AG04449 (cell line): ENCODE measurements around the gene NSMF.
"Not testable (repeated sequence)": the region's sequence is repeated elsewhere in the genome, so short reads cannot be mapped to it uniquely, and the experiment has no call there.

Experiments
- CTCF ChIA-PET: fragments of 350-600 bp; formaldehyde crosslinking; extraction: SDS; loops from one replicate; lab custom pipeline; 2021; ENCODE audit warnings: antibody characterized with exemption; lab: Yijun Ruan, JAX
- POLR2A ChIA-PET: fragments of 400-600, 350-600 bp; formaldehyde crosslinking; extraction: SDS; loops from one replicate; lab custom pipeline; 2020; ENCODE audit warnings: antibody characterized with exemption, inconsistent platforms; lab: Yijun Ruan, JAX
- DNase-seq: peaks from one replicate; pipeline ENCODE4 v3.0.0-alpha.2; 2010; ENCODE audit warnings: low read depth, low spot score
- H3K4me3 ChIP-seq: 2 replicates; pipeline ENCODE4 v1.5.1; 2011; ENCODE audit warnings: low read depth, mild to moderate bottlenecking, control low read depth, low read length
- TF ChIP-seq, protein P1 (sequence below): IDR thresholded peaks from one replicate; pipeline ENCODE4 v1.5.1; 2011; ENCODE audit warnings: mild to moderate bottlenecking, moderate library complexity, low read length, control low read depth, inconsistent platforms; ENCODE audit not compliant: insufficient read depth; ENCODE audit errors: missing control alignments

NSMF gene

DNA sequence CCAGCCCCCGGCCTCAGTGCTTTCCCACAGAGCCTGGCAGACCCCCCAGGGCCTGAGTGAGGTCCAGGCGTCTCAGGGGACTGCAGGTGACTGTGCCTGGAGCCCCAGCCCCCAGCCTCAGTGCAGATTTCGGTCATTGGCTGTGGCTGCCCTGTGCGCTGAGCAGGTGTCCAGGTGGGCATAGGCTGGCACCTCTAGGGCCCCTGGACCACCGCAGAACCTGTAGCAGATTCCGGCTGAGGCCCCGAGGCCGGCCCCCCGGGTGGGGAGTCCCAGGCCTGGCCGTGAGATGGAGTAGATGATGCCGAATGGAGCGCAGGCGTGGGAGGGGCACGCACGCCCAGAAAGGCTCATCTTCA, 48.3 kb downstream of the NSMF start:
- H3K4me3 ChIP-seq: no peak overlapping the region
- POLR2A ChIA-PET: interaction anchor here (0.7 kb wide), 1 partner anchor 120 kb away, joined by 3 read pairs; no protein-coding TSS in a partner anchor
- TF ChIP-seq, protein P1, sequence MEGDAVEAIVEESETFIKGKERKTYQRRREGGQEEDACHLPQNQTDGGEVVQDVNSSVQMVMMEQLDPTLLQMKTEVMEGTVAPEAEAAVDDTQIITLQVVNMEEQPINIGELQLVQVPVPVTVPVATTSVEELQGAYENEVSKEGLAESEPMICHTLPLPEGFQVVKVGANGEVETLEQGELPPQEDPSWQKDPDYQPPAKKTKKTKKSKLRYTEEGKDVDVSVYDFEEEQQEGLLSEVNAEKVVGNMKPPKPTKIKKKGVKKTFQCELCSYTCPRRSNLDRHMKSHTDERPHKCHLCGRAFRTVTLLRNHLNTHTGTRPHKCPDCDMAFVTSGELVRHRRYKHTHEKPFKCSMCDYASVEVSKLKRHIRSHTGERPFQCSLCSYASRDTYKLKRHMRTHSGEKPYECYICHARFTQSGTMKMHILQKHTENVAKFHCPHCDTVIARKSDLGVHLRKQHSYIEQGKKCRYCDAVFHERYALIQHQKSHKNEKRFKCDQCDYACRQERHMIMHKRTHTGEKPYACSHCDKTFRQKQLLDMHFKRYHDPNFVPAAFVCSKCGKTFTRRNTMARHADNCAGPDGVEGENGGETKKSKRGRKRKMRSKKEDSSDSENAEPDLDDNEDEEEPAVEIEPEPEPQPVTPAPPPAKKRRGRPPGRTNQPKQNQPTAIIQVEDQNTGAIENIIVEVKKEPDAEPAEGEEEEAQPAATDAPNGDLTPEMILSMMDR: no peak
- CTCF ChIA-PET: interaction anchor here (4.8 kb wide), 1 partner anchor 13 kb away, joined by 41 read pairs; the partner anchor contains the start of genes EXD3 and NOXA1
- DNase-seq: no peak

DNA sequence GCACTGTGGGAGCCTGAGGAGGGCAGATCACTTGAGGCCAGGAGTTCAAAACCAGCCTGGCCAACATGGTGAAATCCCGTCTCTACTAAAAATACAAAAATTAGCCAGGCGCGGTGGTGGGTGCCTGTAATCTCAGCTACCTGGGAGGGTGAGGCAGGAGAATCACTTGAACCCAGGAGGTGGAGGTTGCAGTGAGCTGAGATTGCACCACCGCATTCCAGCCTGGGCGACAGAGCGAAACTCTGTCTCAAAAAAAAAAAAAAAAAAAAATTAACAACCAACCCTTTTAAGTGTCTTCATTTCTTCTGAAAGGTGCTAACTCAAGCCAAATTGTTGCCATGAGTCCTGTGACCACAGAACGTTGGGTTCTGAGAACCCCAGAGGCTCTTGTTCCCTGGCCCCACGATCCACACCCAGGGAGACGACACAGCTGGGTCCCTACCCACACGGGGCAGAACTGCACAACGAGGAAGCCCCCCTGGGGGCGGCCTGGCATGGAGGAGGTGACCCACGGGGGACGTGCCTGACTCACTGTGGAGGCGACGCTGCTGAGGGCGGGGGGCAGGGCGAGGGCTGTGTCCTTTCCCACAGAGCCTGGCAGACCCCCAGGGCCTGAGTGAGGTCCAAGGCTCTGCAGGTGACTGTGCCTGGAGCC, 48.8 kb downstream of the NSMF start:
- DNase-seq, H3K4me3 ChIP-seq: not testable (repeated sequence)
- ChIA-PET POLR2A (interaction anchor here (0.7 kb wide), 1 partner anchor 121 kb away, joined by 3 read pairs; no protein-coding TSS in a partner anchor), CTCF (interaction anchor here (4.8 kb wide), 1 partner anchor 13 kb away, joined by 41 read pairs; the partner anchor contains the start of genes EXD3 and NOXA1)

DNA sequence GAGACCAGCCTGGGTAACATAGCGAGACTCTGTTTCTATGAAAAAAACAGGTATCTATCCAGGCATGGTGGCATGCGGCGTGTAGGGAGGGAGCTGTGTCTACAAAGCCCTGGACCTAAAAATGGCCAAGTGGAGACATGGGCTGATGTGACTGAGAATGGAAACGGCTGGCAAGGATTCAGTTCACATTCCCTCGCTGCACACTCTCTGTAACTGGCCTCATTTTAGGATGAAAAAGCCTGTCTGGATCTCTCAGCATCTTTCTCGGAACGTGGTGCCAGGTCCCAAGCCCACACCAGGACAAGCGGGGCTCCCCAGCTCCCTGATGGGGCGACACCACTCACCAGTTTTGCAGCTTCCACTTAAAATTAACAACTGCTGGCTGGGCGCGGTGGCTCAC, 49.6 kb downstream of the NSMF start:
- no peak overlapping the region for H3K4me3 ChIP-seq
- no peak for DNase-seq
- POLR2A ChIA-PET: no interaction called here
- CTCF ChIA-PET: interaction anchor here (1.3 to 4.8 kb wide), 2 partner anchors 11 to 14 kb away, joined by 3 to 41 read pairs; partner anchors contain the start of genes EXD3 and NOXA1
- TF ChIP-seq, protein P1: no peak

DNA sequence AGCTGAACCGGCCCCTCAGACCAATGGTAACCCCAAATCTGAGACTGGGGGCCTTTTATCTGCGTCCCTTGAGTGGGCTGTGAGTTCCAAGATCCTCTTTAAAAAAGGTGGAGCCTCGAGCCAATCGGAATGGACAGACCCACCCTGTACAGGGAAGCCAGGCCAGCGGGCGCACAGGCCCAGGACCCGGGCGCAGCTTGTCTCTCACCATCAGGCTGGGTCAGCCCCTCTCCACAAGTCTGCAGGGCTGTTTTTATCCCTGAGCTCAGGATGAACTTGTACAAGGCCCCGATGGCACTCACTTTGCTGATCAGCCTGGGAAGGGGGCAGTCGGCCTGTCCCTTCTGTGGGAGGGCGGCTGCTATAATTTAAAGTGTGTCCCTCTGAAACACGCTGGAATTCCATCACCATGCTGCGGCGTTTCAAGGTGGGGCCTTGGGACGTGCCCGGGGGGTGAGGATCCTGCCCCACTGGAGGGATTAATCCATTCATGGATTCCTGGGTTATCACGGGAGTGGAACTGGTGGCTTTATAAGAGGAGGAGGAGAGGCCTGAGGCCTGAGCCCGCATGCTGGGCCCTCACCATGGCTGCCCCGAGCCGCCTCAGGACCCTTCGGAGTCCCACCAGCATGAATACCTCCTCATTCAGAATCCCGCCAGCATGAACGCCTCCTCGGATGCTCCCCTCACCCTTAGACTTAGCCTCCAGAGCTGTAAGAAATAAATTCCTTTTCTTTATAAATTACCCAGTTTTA, 50.3 kb downstream of the NSMF start:
- H3K4me3 ChIP-seq: no peak overlapping the region
- ChIA-PET CTCF (interaction anchor here (1.3 to 4.8 kb wide), 2 partner anchors 12 to 15 kb away, joined by 3 to 41 read pairs; partner anchors contain the start of genes EXD3 and NOXA1), POLR2A (no interaction called here)
- DNase-seq: no peak
- TF ChIP-seq, protein P1: no peak

DNA sequence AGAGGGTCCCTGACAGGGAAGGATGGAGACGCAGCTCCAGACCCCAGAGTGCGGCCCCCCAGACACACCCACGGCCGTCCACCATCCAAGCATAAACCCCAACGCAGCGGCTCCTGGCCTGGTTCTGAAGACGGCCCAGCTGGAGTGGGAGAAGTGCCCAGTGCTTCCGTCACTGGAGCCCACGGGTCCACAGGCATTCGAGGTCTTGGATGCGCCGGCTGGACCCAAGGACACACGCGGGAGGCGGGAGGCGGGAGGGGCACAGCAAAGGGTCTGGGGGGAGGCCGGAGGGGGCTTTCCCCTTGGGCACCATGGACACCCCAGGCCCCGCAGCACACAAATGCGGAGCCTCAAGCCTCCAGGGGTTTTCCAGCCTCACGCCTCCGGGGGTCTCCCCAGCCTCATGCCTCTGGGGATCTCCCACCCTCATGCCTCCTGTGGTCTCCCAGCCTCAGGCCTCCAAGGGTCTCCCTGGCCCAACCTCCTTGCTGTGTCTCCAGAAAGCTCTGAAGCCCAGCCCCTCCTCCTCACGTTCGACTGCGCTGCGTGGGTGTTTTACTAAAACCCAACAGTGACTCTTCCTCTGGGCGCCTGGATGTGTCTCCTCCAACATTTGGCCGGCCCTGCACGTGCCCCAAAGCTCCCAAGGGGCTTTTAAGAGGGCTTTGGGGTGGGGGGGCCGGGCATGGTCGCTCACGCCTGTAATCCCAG, 51.4 kb downstream of the NSMF start:
- POLR2A ChIA-PET: no interaction called here
- TF ChIP-seq, protein P1: no peak
- CTCF ChIA-PET: no interaction called here

DNA sequence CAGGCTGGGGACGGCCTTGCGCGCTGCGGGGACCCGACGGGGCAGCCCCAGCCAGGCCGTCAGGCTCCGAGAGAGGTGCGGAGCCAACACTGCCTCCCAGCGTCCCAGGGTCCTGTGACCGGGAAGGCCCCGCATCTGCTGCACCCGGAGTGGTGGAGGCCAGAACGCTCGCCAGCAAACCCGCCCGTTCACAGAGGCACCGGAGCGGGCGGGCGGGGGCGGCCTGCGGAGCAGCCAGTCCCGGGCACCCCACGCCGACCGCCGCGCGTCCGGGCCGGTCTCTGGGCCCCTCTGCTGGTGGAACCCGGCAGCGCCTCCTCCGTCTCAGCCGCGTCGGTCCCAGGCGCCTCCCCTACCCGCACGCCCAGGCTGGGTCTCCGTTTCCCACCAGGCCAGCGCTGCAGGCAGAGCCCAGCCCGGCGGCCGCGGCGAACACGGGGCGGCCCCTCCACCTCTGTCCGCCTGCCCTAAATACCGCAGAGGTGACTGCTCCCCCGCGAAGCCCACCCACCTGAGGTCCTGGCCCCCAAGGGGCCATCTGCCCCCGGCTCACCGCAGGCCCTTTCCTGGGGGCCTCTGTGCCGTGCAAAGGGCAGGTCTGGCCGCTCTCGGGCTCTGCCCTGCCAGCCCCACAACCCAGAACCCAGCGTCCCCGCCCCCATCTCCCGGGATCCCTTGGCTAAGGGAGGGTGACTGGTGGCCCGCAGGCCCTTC, 52.1 kb downstream of the NSMF start:
- DNase-seq: no peak
- ChIA-PET CTCF (no interaction called here), POLR2A (no interaction called here)
- H3K4me3 ChIP-seq: peak overlapping the region; percentile 50
- TF ChIP-seq, protein P1: peak; percentile 87

More for the DNA sequence above, 51.4 kb downstream of the NSMF start:
- no peak for DNase-seq
- H3K4me3 ChIP-seq: no peak overlapping the region
